Left ventricle myocardium inferior (tissue), 1 donor: ENCODE measurements around the gene ABCA8. TPM values are rescaled to one million over a fixed set of nuclear protein-coding genes. Genes with fewer than 3 reads are reported as not detected.

ENCODE experiments used
- DNase-seq: peaks from one replicate; pipeline ENCODE4 v3.0.0-alpha.2; 2020
- H3K27ac ChIP-seq: fragments of 200-600 bp; replicated peaks from 2 replicates; pipeline ENCODE4 v1.8.0; 2021
- H3K27me3 ChIP-seq: fragments of 200-600 bp; 2 replicates; pipeline ENCODE4 v1.8.0; 2021; ENCODE audit warnings: low read depth
- H3K36me3 ChIP-seq: fragments of 200-600 bp; 2 replicates; pipeline ENCODE4 v1.8.0; 2021
- H3K4me1 ChIP-seq: fragments of 200-600 bp; 2 replicates; pipeline ENCODE4 v1.8.0; 2021
- H3K4me3 ChIP-seq: fragments of 200-600 bp; 2 replicates; pipeline ENCODE4 v1.8.0; 2021; ENCODE audit warnings: mild to moderate bottlenecking, moderate library complexity
- H3K9me3 ChIP-seq: fragments of 200-600 bp; replicated peaks from 2 replicates; pipeline ENCODE4 v1.8.0; 2021
- intact Hi-C: fragments of 100-400 bp; cut with micrococcal nuclease; formaldehyde crosslinking; loops from one replicate; pipeline ENCODE4 v1.11.0; 2022
- total RNA-seq: library from RNA; stranded (reverse); fragmentation: NEBNext Ultra II Directional; extraction: Animal tissue kit (Norgen Biotek cat#: 25700); gene quantifications from one replicate; pipeline ENCODE4 v1.2.1, GENCODE V29; 2021
- TF ChIP-seq, protein P1 (sequence below): fragments of 200-600 bp; IDR thresholded peaks from 2 replicates; pipeline ENCODE4 v1.8.0; 2021; ENCODE audit warnings: antibody characterized with exemption, mild to moderate bottlenecking, borderline replicate concordance
- donor health status: DM: no; HTN: yes; CAD: no; lungs with severe emphysema.

Gene ABCA8
- total RNA-seq, 1 donor from 2014 or later, result 35.5 TPM

DNA sequence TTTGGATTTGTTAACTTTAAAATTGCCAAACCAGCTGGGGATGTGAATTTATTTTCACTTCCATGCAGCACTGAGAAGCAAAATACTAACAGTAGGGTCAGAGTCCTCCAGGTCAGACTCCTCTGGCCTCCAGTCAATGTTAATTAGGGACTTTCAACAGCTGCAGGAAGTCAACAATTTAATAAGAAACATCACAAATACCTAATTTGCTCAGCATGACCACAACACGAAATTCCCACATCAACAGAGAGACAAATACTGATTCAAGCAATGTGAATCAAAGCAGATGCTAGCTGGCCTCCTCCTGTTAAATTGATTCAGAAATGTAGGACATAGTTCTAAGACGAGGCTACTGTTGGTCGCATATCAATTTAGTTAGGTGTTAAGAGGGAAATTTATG lies 111.7 kb downstream of the ABCA8 start:
- no peak overlapping the region for H3K4me3 ChIP-seq
- no peaks in the 10 kb centered on the region for H3K27me3 ChIP-seq
- DNase-seq, result no peak
- intact Hi-C loops, result no loop called here
- H3K9me3 ChIP-seq, result peaks cover 19% of the 10 kb centered on the region
- TF ChIP-seq, protein P1, sequence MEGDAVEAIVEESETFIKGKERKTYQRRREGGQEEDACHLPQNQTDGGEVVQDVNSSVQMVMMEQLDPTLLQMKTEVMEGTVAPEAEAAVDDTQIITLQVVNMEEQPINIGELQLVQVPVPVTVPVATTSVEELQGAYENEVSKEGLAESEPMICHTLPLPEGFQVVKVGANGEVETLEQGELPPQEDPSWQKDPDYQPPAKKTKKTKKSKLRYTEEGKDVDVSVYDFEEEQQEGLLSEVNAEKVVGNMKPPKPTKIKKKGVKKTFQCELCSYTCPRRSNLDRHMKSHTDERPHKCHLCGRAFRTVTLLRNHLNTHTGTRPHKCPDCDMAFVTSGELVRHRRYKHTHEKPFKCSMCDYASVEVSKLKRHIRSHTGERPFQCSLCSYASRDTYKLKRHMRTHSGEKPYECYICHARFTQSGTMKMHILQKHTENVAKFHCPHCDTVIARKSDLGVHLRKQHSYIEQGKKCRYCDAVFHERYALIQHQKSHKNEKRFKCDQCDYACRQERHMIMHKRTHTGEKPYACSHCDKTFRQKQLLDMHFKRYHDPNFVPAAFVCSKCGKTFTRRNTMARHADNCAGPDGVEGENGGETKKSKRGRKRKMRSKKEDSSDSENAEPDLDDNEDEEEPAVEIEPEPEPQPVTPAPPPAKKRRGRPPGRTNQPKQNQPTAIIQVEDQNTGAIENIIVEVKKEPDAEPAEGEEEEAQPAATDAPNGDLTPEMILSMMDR, result no peak
- peak overlapping the region; percentile 52 for H3K27ac ChIP-seq
- no peaks in the 10 kb centered on the region for H3K36me3 ChIP-seq
- H3K4me1 ChIP-seq, result no peaks in the 10 kb centered on the region

DNA sequence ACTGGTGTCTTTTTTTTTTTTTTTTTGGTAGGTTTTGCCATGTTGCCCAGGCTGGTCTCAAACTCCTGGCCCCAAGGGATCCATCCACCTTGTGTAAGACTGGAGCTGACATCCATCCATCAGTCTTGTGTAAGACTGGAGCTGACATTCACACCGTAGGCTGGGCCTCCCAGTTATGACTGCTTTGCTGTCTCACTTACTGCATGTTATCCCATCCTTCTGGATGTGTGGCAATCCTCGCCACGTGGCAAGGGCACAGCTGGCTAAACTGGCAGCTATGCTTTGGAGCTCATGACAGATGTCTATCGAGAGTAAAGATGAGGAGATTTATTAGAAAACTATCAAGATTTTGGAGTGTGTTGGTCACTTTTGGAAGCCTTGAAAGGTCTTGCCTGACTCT lies 115.1 kb downstream of the ABCA8 start:
- Histone ChIP-seq H3K9me3 (no peaks in the 10 kb centered on the region), H3K36me3 (no peaks in the 10 kb centered on the region), H3K4me3 (no peak overlapping the region), H3K4me1 (no peaks in the 10 kb centered on the region), H3K27ac (no peak overlapping the region), H3K27me3 (no peaks in the 10 kb centered on the region)
- no peak for DNase-seq
- intact Hi-C loops, result no loop called here
- TF ChIP-seq, protein P1, result no peak

DNA sequence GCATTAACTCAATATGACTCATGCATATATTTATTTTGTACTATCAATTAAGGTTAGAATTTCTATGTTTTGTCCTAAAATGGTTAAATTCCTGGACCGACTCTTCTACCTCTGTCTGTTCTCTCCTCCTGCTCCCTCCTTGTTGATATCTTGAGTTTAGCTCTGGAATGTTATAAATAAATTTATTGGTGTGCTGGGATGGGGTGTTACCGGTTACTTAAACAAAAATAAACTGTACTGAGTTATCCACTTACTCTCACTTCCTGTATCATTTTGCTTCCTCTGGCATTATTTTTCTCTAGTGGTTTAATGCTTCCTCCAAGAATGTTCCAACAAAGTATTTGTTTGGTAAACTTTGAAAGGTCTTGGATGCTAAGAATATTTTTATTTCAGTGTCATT lies 120.1 kb downstream of the ABCA8 start:
- no peaks in the 10 kb centered on the region for H3K36me3 ChIP-seq
- H3K27ac ChIP-seq, result peak overlapping the region; percentile 21
- TF ChIP-seq, protein P1, result no peak

DNA sequence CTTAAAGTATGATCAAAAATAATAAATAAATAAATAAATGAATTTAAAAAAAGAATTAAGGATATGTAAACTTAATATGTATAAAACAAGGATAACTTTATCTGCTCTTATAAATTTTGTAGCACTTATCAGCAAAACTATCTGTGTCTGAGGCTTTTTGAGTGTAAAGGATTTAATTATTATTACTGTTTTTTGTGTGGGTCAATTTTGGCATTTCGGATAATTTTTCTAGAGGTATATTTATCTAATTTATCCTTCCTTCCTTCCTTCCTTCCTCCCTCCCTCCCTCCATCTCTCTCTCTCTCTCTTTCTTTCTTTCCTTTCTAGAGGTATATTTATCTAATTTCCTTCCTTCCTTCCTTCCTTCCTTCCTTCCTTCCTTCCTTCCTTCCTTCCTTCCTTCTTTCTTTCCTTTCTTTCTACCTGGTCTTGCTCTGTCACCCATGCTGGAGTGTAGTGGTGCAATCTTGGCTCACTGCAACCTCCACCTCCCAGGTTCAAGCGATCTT lies 120.8 kb downstream of the ABCA8 start:
- Histone ChIP-seq H3K4me1 (peaks cover 12% of the 10 kb centered on the region), H3K9me3 (no peaks in the 10 kb centered on the region), H3K4me3 (no peak overlapping the region), H3K27me3 (no peaks in the 10 kb centered on the region), H3K27ac (peak overlapping the region; percentile 10), H3K36me3 (no peaks in the 10 kb centered on the region)
- intact Hi-C loops, result no loop called here
- TF ChIP-seq, protein P1, result no peak
- DNase-seq, result no peak

More for the DNA sequence above, 120.1 kb downstream of the ABCA8 start:
- no peak overlapping the region for H3K4me3 ChIP-seq
- H3K4me1 ChIP-seq, result peaks cover 12% of the 10 kb centered on the region
- no peak for DNase-seq
- no peaks in the 10 kb centered on the region for H3K27me3 ChIP-seq
- intact Hi-C loops, result no loop called here
- no peaks in the 10 kb centered on the region for H3K9me3 ChIP-seq

DNA sequence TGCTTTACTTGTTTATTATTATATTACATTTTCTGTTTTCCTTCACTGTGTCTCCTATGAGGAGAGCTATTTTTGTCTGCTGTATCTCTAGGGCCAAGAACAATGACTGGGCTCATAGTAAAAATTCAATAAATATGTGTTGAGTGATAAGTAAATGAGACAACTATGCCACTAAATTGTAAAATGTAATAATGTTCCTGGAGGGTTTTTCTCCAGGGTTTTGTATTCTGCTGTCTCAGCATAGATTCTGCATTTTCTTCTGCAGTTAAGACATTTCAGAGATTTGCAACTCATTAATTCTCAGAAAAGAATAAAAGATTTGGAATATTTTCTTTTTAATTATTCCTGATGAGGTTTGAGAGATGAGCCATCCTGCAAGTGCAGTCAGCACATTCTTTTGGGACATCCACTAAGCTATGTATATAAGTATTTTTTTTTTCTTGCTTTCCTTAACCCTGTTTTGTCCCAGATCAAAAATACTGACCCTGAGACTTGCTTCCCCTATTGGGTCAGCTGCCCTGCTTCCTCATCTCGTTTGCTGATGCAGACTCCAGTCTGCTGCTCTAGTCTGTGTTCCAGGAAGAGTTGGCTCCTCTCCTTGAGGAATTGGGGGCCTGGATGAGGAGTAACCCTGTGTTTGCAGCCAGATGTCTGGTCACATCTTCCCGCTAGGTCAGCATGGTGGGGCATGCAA lies 122.9 kb downstream of the ABCA8 start:
- H3K4me3 ChIP-seq, result no peak overlapping the region
- TF ChIP-seq, protein P1, result no peak
- H3K36me3 ChIP-seq, result no peaks in the 10 kb centered on the region
- H3K27me3 ChIP-seq, result no peaks in the 10 kb centered on the region
- peak; percentile 23 for DNase-seq
- H3K27ac ChIP-seq, result peak overlapping the region; percentile 45
- intact Hi-C loops, result no loop called here
- peaks cover 12% of the 10 kb centered on the region for H3K4me1 ChIP-seq
- no peaks in the 10 kb centered on the region for H3K9me3 ChIP-seq
